ENCODE measurements around the gene RUFY2. TPM values are rescaled to one million over a fixed set of nuclear protein-coding genes. Genes with fewer than 3 reads are reported as not detected.
"Not testable (repeated sequence)": the region's sequence is repeated elsewhere in the genome, so short reads cannot be mapped to it uniquely, and the experiment has no call there.

RUFY2 gene
- total RNA-seq, 1 experiment from 2014 or later: 25.9 TPM

DNA sequence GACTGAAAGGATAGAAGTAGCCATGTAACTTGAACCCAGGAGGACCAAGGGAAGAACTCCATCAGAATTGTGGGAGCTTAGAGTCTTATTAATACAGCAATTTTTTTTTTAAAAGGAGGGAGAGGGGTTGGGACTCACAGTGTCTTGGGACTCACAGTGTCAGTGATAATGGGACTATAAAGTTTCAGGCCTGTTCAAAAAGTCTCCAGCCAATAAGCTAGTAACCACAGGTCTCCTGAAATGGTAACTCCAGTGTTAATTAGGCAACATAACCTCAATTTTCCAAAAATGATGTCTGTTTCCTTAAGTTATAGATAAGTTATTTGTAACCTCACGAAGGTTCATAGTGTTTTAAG, 77.6 kb downstream of the RUFY2 start:
- Mint-ChIP-seq H3K36me3 (ENCODE audit: insufficient read depth, unreplicated experiment) (peaks cover 31% of the 10 kb centered on the region), H3K27me3 (ENCODE audit: insufficient read depth, unreplicated experiment) (no peaks in the 10 kb centered on the region), H3K27ac (ENCODE audit: low read depth, unreplicated experiment) (no peak overlapping the region), H3K4me1 (ENCODE audit: insufficient read depth, unreplicated experiment) (peaks cover 15% of the 10 kb centered on the region), H3K9me3 (ENCODE audit: unreplicated experiment) (no peaks in the 10 kb centered on the region), H3K4me3 (ENCODE audit: unreplicated experiment) (no peak overlapping the region)
- intact Hi-C loops (cut with micrococcal nuclease): no loop called here
- BruUV-seq (replicated peaks): no TSS peak
- CTCF ChIA-PET: interaction anchor here (0.6 to 1.0 kb wide), 2 partner anchors 122 to 145 kb away, joined by 3 to 4 read pairs; no protein-coding TSS in a partner anchor
- DNase-seq (ENCODE audit: unreplicated experiment): no peak
- POLR2A ChIA-PET: interaction anchor here (0.6 to 1.1 kb wide), 3 partner anchors 14 to 571 kb away, joined by 3 to 4 read pairs (median 4); partner anchors contain the start of gene DDX50
- TF ChIP-seq, protein P1, sequence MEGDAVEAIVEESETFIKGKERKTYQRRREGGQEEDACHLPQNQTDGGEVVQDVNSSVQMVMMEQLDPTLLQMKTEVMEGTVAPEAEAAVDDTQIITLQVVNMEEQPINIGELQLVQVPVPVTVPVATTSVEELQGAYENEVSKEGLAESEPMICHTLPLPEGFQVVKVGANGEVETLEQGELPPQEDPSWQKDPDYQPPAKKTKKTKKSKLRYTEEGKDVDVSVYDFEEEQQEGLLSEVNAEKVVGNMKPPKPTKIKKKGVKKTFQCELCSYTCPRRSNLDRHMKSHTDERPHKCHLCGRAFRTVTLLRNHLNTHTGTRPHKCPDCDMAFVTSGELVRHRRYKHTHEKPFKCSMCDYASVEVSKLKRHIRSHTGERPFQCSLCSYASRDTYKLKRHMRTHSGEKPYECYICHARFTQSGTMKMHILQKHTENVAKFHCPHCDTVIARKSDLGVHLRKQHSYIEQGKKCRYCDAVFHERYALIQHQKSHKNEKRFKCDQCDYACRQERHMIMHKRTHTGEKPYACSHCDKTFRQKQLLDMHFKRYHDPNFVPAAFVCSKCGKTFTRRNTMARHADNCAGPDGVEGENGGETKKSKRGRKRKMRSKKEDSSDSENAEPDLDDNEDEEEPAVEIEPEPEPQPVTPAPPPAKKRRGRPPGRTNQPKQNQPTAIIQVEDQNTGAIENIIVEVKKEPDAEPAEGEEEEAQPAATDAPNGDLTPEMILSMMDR (IDR thresholded peaks at IDR 0.05; ENCODE audit: unreplicated experiment): no peak

DNA sequence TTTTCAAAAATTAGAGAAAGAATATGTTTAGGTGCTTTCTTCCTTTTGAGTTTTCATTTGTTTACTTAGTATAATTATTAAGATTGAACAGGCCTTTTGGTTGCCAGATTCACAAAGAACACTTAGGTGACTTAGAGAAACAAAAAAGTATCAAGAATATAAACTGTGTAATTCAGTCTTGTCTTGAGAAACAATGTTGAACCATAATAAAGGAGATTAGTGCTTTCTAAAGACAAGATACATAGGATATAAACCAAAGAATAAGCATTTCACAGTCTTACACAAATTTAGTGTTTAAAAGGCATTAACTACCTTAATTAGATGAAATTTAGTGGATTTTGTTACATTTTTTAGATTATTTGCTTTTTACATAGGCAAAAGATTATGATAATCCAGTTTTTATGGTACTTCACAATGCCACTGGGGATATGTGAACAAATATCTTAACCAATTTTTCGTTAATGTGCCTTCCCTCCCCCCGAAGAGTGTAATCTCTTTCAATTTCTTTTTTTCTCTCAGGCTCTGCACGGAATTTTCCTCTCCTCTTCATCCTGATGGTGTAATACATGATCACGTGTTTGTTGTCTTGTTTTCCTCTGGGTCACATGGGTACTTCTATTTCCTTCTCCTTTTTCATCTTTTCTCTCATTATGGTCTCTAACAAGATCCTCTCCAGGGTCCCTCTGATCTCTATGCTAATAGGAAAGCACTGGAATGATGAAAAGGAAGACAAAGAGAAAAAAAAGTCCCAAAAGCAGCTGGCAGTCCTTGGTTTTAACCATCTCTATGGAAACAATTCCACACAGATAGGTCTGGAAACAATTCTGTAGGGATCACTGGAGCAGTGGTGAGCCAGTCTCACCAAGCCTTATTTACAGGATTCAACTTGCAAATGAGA, 78.9 kb downstream of the RUFY2 start:
- peak overlapping the region; percentile 42 for H3K4me3 Mint-ChIP-seq (ENCODE audit: unreplicated experiment)

DNA sequence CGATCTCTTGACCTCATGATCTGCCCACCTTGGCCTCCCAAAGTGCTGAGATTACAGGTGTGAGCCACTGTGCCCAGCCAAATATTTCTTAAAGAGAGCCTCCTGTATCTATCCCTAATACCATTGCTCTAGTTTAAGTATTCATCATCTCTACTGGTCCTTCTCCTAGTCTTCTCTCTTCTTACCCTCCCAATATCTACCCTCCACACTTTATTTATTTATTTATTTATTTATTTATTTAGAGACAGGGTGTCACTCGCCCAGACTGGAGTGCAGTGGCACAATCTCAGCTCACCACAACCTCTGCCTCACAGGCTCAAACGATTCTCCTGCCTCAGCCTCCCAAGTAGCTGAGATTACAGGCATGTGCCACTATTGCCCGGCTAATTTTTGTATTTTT, 82.7 kb downstream of the RUFY2 start:
- H3K27me3 Mint-ChIP-seq (ENCODE audit: insufficient read depth, unreplicated experiment); H3K27ac Mint-ChIP-seq (ENCODE audit: low read depth, unreplicated experiment); H3K36me3 Mint-ChIP-seq (ENCODE audit: insufficient read depth, unreplicated experiment); BruUV-seq (replicated peaks); DNase-seq (ENCODE audit: unreplicated experiment); H3K4me1 Mint-ChIP-seq (ENCODE audit: insufficient read depth, unreplicated experiment); H3K9me3 Mint-ChIP-seq (ENCODE audit: unreplicated experiment); CTCF ChIA-PET; H3K4me3 Mint-ChIP-seq (ENCODE audit: unreplicated experiment); intact Hi-C loops (cut with micrococcal nuclease): not testable (repeated sequence)
- POLR2A ChIA-PET: interaction anchor here (0.6 kb wide), 2 partner anchors 55 to 438 kb away, joined by 3 read pairs; no protein-coding TSS in a partner anchor

More for the DNA sequence above, 78.9 kb downstream of the RUFY2 start:
- no peaks in the 10 kb centered on the region for H3K9me3 Mint-ChIP-seq (ENCODE audit: unreplicated experiment)
- H3K27ac Mint-ChIP-seq (ENCODE audit: low read depth, unreplicated experiment): peak overlapping the region; percentile 93
- TF ChIP-seq, protein P1 (IDR thresholded peaks at IDR 0.05; ENCODE audit: unreplicated experiment): no peak
- H3K27me3 Mint-ChIP-seq (ENCODE audit: insufficient read depth, unreplicated experiment): no peaks in the 10 kb centered on the region
- H3K4me1 Mint-ChIP-seq (ENCODE audit: insufficient read depth, unreplicated experiment): peaks cover 14% of the 10 kb centered on the region
- intact Hi-C loops (cut with micrococcal nuclease): no loop called here
- ChIA-PET POLR2A (interaction anchor here (0.6 to 0.7 kb wide), 6 partner anchors 12 to 377 kb away, joined by 3 read pairs; no protein-coding TSS in a partner anchor), CTCF (interaction anchor here (0.7 to 0.8 kb wide), 2 partner anchors 21 to 105 kb away, joined by 4 to 5 read pairs; no protein-coding TSS in a partner anchor)
- no TSS peak for BruUV-seq (replicated peaks)
- peak; percentile 65 for DNase-seq (ENCODE audit: unreplicated experiment)
- H3K36me3 Mint-ChIP-seq (ENCODE audit: insufficient read depth, unreplicated experiment): peaks cover 18% of the 10 kb centered on the region

DNA sequence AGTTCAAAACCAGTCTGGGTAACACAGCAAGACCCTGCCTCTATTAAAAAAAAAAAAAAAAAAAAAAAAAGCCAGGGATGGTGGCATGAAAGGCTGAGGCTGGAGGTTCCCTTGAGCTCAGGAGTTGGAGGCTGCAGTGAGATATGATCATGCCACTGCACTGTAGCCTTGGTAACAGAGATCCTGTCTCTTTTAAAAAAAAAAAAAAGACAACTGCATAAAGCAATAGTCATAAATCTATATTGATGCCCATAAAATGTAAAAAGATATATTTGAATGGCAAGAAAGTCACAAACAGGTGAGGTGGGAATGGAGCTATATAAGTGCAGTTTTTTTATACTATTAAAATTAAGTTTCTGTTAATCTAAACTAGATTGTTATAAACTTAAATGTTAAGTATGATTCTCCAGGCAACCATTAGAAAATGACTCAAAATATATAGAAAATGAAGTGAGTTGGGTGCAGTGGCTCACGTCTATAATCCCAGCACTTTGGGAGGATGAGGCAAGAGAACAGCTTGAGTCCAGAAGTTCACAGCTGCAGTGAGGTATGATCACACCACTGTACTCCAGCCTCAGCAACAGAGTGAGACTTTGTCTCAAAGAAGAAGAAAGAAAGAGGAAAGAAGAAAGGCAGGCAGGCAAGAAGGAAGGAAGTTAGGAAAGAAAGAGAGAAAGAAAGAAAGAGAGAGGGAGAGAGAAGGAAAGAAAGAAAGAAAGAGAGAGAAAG, 88.6 kb downstream of the RUFY2 start:
- ChIA-PET CTCF (interaction anchor here (0.6 to 1.0 kb wide), 2 partner anchors 17 to 563 kb away, joined by 3 read pairs; no protein-coding TSS in a partner anchor), POLR2A (interaction anchor here (0.6 to 1.2 kb wide), 5 partner anchors 13 to 434 kb away, joined by 3 to 5 read pairs (median 3); partner anchors contain the start of genes HNRNPH3 and PBLD)
- DNase-seq (ENCODE audit: unreplicated experiment): no peak
- no peaks in the 10 kb centered on the region for H3K36me3 Mint-ChIP-seq (ENCODE audit: insufficient read depth, unreplicated experiment)
- TF ChIP-seq, protein P1 (IDR thresholded peaks at IDR 0.05; ENCODE audit: unreplicated experiment): no peak
- H3K4me3 Mint-ChIP-seq (ENCODE audit: unreplicated experiment): no peak overlapping the region
- no peak overlapping the region for H3K27ac Mint-ChIP-seq (ENCODE audit: low read depth, unreplicated experiment)
- H3K27me3 Mint-ChIP-seq (ENCODE audit: insufficient read depth, unreplicated experiment): no peaks in the 10 kb centered on the region
- BruUV-seq (replicated peaks): no TSS peak
- intact Hi-C loops (cut with micrococcal nuclease): no loop called here
- H3K4me1 Mint-ChIP-seq (ENCODE audit: insufficient read depth, unreplicated experiment): peaks cover 6% of the 10 kb centered on the region
- H3K9me3 Mint-ChIP-seq (ENCODE audit: unreplicated experiment): no peaks in the 10 kb centered on the region
